ENCODE data around the gene ATP4A. TPM values are rescaled to one million over a fixed set of nuclear protein-coding genes. Genes with fewer than 3 reads are reported as not detected.

ATP4A gene
- total RNA-seq, 2 experiments from 2014 or later = not detected

DNA sequence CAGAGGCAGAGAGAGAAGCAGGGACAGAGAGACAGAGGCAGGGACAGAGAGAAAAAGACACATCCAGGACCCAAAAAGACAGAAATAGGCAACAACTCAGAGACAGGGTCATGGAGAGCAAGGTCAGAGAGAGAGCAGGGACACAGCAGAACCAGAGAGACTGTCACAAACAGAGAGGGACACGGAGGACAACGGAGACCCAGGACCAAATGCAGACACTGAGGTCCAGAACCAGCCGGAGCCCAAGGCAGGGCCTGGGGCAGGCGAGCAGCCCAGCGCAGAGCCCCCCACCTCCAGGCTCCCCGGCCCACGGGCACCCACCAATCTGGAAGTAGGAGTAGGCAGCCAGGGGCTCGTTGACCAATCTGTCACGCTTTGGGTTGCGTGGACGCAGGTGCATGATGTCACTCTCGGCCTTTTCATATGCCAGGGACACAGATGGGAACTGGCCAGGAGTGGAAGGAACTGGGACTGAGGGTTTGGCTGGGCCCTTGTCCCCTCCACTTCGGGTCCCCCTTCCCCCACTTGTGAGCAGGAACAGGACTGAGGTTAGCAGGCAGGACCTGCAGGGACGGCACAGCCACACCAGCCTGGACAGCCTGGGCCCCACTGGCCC lies 10.0 kb downstream of the ATP4A start:
- Mint-ChIP-seq H3K27ac (no peak overlapping the region), H3K4me1 (peaks cover 10% of the 10 kb centered on the region), H3K4me3 (no peak overlapping the region), H3K9me3 (no peaks in the 10 kb centered on the region), H3K27me3 (peaks cover 7% of the 10 kb centered on the region), H3K36me3 (ENCODE audit: low read depth) (peaks cover 2% of the 10 kb centered on the region)
- DNase-seq = no peak
- POLR2A ChIA-PET = no interaction called here
- CTCF ChIA-PET = no interaction called here

DNA sequence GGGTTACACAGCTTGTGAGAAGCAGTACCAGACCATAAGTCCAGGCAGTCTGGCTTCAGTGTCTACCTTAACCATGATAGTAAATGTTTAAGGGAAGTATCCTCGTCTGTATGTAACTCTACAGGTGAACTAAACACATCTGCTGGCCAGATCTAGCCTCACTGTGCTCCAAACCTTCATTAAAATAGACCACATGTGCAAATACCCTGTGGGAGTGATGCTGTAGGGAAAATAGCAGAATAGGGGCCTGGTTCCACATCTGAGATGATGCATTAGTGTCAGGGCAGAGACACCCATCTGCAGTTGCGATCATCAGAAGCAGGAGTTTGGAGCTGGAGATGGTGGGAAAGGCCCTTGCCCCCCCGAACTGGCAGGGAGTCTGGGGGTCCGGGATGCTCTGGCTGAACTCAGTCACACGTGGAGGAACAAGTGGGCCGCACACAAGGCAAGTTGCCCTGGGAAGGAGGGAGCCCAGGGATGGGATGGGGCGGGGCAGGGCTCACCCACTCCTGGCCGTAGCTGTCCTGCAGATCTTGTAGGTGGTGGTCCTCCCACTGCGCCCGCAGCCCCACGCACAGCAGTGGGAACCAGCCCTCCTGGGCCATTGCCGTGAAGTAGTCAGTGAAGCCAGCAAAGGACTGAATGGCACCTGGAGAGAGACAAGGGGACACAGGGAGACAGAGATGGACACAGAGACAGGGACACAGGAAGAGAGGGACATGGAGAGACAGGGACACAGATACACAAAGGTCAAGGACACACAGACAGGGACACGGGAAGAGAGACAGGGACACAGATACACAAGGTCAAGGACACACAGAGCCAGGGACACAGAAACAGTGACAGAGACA lies 10.7 kb downstream of the ATP4A start:
- H3K36me3 Mint-ChIP-seq (ENCODE audit: low read depth) = peaks cover 2% of the 10 kb centered on the region
- no peak for DNase-seq
- ChIA-PET POLR2A (no interaction called here), CTCF (no interaction called here)
- no peak overlapping the region for H3K27ac Mint-ChIP-seq
- no peak overlapping the region for H3K4me3 Mint-ChIP-seq
- H3K27me3 Mint-ChIP-seq = peaks cover 4% of the 10 kb centered on the region
- no peaks in the 10 kb centered on the region for H3K9me3 Mint-ChIP-seq
- peaks cover 8% of the 10 kb centered on the region for H3K4me1 Mint-ChIP-seq

GRCh38 chr19:35551091-35551810 lies 12.2 kb downstream of the ATP4A start:
- POLR2A ChIA-PET = no interaction called here
- CTCF ChIA-PET = interaction anchor here (0.5 kb wide), 1 partner anchor 129 kb away, joined by 3 read pairs; no protein-coding TSS in a partner anchor
- no peak for DNase-seq
- H3K4me1 Mint-ChIP-seq = peaks cover 15% of the 10 kb centered on the region
- H3K36me3 Mint-ChIP-seq (ENCODE audit: low read depth) = peaks cover 4% of the 10 kb centered on the region
- no peaks in the 10 kb centered on the region for H3K9me3 Mint-ChIP-seq
- H3K27me3 Mint-ChIP-seq = no peaks in the 10 kb centered on the region
- no peak overlapping the region for H3K27ac Mint-ChIP-seq
- H3K4me3 Mint-ChIP-seq = no peak overlapping the region

- H3K4me1 Mint-ChIP-seq = peaks cover 18% of the 10 kb centered on the region
- no peak overlapping the region for H3K27ac Mint-ChIP-seq
- H3K36me3 Mint-ChIP-seq (ENCODE audit: low read depth) = peaks cover 4% of the 10 kb centered on the region
- no peak overlapping the region for H3K4me3 Mint-ChIP-seq
- no peak for DNase-seq
- no peaks in the 10 kb centered on the region for H3K27me3 Mint-ChIP-seq
- no peaks in the 10 kb centered on the region for H3K9me3 Mint-ChIP-seq
- POLR2A ChIA-PET = no interaction called here
- CTCF ChIA-PET = interaction anchor here (2.2 kb wide), 1 partner anchor 40 kb away, joined by 5 read pairs; no protein-coding TSS in a partner anchor
These were observed 13.5 kb downstream of the ATP4A start for GRCh38 chr19:35549879-35550523.

- Mint-ChIP-seq H3K36me3 (ENCODE audit: low read depth) (peaks cover 4% of the 10 kb centered on the region), H3K27me3 (no peaks in the 10 kb centered on the region), H3K4me3 (no peak overlapping the region), H3K4me1 (peaks cover 25% of the 10 kb centered on the region), H3K27ac (peak overlapping the region; percentile 54), H3K9me3 (no peaks in the 10 kb centered on the region)
- ChIA-PET POLR2A (no interaction called here), CTCF (interaction anchor here (0.8 to 2.2 kb wide), 7 partner anchors 9 to 196 kb away, joined by 3 to 9 read pairs (median 3); partner anchors contain the start of gene COX6B1)
- peak; percentile 78 for DNase-seq
These were observed 14.2 kb downstream of the ATP4A start for GRCh38 chr19:35549174-35549788.

GRCh38 chr19:35546532-35546931 lies 16.9 kb downstream of the ATP4A start:
- no peak for DNase-seq
- Mint-ChIP-seq H3K27me3 (no peaks in the 10 kb centered on the region), H3K27ac (peak overlapping the region; percentile 73), H3K36me3 (ENCODE audit: low read depth) (peaks cover 4% of the 10 kb centered on the region), H3K4me3 (peak overlapping the region; percentile 82), H3K4me1 (peaks cover 26% of the 10 kb centered on the region), H3K9me3 (no peaks in the 10 kb centered on the region)
- CTCF ChIA-PET = no interaction called here
- POLR2A ChIA-PET = no interaction called here

DNA sequence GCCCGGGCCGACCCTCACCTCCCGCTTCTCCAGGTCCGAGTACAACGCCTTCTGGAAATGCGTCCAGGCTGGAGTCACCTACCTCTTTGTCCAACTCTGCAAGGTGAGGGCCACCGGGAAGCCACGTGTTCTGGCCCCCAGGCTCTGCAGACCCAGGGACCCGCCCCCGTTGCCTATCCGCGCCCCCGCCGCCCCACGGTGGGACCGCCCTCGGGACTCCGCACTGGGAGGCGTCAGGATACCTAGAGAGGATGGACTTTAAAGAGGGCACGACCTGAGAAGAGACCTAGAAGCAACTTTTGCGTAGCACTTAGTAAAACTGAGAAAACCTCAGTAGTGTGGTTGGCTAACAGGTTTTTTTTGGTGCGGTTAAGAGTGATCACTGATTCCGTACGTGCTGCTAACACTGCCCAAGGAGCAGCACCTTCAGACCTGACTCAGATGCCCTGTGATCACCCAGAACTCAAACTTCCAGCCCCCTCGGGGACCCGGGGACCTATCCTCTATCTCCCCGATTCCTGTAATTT lies 17.5 kb downstream of the ATP4A start:
- H3K4me1 Mint-ChIP-seq = peaks cover 26% of the 10 kb centered on the region
- peak overlapping the region; percentile 82 for H3K4me3 Mint-ChIP-seq
- CTCF ChIA-PET = no interaction called here
- POLR2A ChIA-PET = no interaction called here
- no peaks in the 10 kb centered on the region for H3K27me3 Mint-ChIP-seq
- H3K36me3 Mint-ChIP-seq (ENCODE audit: low read depth) = peaks cover 4% of the 10 kb centered on the region
- DNase-seq = peak; percentile 57
- H3K27ac Mint-ChIP-seq = peak overlapping the region; percentile 73
- no peaks in the 10 kb centered on the region for H3K9me3 Mint-ChIP-seq

- ChIA-PET POLR2A (no interaction called here), CTCF (interaction anchor here (1.6 kb wide), 1 partner anchor 14 kb away, joined by 4 read pairs; no protein-coding TSS in a partner anchor)
- H3K36me3 Mint-ChIP-seq (ENCODE audit: low read depth) = peaks cover 4% of the 10 kb centered on the region
- peak within 1 kb of the TSS; percentile 82 for H3K4me3 Mint-ChIP-seq
- no peaks in the 10 kb centered on the region for H3K9me3 Mint-ChIP-seq
- H3K4me1 Mint-ChIP-seq = peaks cover 30% of the 10 kb centered on the region
- H3K27ac Mint-ChIP-seq = peak within 1 kb of the TSS; percentile 87
- no peaks in the 10 kb centered on the region for H3K27me3 Mint-ChIP-seq
- DNase-seq = peak; percentile 86
These were observed 18.2 kb downstream of the ATP4A start, which contains the start of gene TMEM147 for GRCh38 chr19:35545001-35545854. TSS of gene TMEM147 (plus strand) at chr19:35545626. CDS start at chr19:35545740, 114 bp downstream.

DNA sequence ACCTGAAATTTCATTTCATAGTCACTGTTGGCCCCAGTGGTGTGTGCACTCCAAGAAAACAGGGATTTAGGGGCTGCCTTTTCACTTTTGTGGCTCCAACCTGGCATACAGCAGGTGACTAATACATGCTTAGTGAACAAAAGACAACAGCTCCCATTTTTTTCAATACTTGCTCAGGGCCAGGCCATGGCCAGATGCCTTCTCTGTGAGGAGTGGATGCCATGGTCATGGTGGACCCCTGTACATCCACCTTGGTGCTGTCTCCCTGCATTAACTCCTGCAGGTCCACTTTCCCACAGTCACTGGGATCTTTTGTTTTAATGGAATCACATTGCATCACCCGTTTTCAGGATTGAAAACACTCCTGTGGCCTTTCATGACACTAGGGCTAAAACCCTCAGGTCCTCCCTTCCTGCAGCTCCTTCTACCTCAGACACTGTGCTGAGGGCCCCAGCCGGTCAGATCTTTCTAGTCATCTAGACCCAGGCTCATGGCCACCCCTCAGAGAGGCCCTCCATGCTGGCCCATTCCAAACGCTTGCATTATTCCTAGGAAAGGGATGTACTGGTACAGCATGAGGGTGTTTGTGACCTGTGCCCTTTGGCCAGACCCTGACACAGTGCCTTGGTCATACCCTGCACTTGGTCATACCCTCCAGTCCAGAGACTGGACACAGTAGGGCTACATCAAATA lies 19.2 kb downstream of the ATP4A start:
- Mint-ChIP-seq H3K27me3 (no peaks in the 10 kb centered on the region), H3K4me3 (peak overlapping the region; percentile 82), H3K9me3 (no peaks in the 10 kb centered on the region), H3K36me3 (ENCODE audit: low read depth) (peaks cover 4% of the 10 kb centered on the region), H3K4me1 (peaks cover 30% of the 10 kb centered on the region), H3K27ac (peak overlapping the region; percentile 87)
- ChIA-PET POLR2A (no interaction called here), CTCF (interaction anchor here (1.6 kb wide), 1 partner anchor 13 kb away, joined by 4 read pairs; no protein-coding TSS in a partner anchor)
- DNase-seq = no peak

- Mint-ChIP-seq H3K27ac (no peak overlapping the region), H3K36me3 (ENCODE audit: low read depth) (peaks cover 2% of the 10 kb centered on the region), H3K4me1 (peaks cover 27% of the 10 kb centered on the region), H3K9me3 (no peaks in the 10 kb centered on the region), H3K4me3 (no peak overlapping the region), H3K27me3 (no peaks in the 10 kb centered on the region)
- POLR2A ChIA-PET = no interaction called here
- DNase-seq = no peak
- CTCF ChIA-PET = interaction anchor here (1.6 kb wide), 1 partner anchor 12 kb away, joined by 4 read pairs; no protein-coding TSS in a partner anchor
These were observed 20.0 kb downstream of the ATP4A start for GRCh38 chr19:35543280-35544109.

Data from activated CD4-positive, alpha-beta T cell treated with anti-CD3 and anti-CD28 coated beads, Interleukin-2, amount 10 ng/mL, durations not matched to agents 7 days and 5 days (primary cell).